Stimulated activated CD8-positive, alpha-beta memory T cell treated with anti-CD3 and anti-CD28 coated beads, Interleukin-2, amount 100 ng/mL, for 1 hour (primary cell): Measurements from ENCODE around the gene CCNH.

Experiments
- DNase-seq, 2 donors: peaks; one replicate each; pipeline ENCODE4 v3.0.0-alpha.2; 2020; ENCODE audit warnings: low read depth in 2 of 2

The CCNH gene

GRCh38 chr5:87360132-87360531 lies 52.6 kb downstream of the CCNH start:
- no peak for DNase-seq

- DNase-seq: no peak
Measured at GRCh38 chr5:87359106-87359505, 53.6 kb downstream of the CCNH start.

- DNase-seq: no peak
Measured at GRCh38 chr5:87354496-87354895, 58.2 kb downstream of the CCNH start.

GRCh38 chr5:87347841-87348240 lies 64.9 kb downstream of the CCNH start:
- no peak for DNase-seq

GRCh38 chr5:87347272-87347671 lies 65.5 kb downstream of the CCNH start:
- DNase-seq: no peak
